DND-41 (cell line): Measurements from ENCODE around the gene CD69.

ENCODE experiments used
- EZH2 ChIP-seq: IDR thresholded peaks from 3 replicates; pipeline ENCODE4 v1.6.1; 2012; ENCODE audit warnings: borderline replicate concordance, low read depth, mild to moderate bottlenecking, moderate library complexity, low read length, inconsistent platforms; ENCODE audit not compliant: severe bottlenecking
- TF ChIP-seq, protein P1 (sequence below): IDR thresholded peaks from 2 replicates; pipeline ENCODE4 v1.5.1; 2012; ENCODE audit warnings: borderline replicate concordance, low read length, moderate library complexity, mild to moderate bottlenecking; ENCODE audit not compliant: poor library complexity, severe bottlenecking; ENCODE audit errors: extremely low read depth

DNA sequence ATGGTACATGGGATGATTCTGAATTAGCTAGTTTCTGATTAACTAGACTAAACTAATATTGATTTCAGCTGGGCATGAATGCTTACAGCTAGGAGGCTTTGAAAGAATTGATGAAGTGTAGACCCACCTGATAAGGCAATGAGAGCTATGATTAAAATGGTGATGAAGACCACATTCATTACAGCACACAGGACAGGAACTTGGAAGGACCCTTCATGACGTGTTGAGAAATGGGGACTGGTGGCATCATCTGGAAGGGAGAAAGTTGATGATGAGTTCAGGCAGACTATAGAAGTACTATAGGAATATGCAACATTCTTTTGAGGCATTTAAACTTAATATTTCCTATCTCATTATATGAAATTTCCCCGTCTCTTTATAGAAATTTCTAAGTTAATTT, 4.5 kb downstream of the CD69 start:
- TF ChIP-seq, protein P1, sequence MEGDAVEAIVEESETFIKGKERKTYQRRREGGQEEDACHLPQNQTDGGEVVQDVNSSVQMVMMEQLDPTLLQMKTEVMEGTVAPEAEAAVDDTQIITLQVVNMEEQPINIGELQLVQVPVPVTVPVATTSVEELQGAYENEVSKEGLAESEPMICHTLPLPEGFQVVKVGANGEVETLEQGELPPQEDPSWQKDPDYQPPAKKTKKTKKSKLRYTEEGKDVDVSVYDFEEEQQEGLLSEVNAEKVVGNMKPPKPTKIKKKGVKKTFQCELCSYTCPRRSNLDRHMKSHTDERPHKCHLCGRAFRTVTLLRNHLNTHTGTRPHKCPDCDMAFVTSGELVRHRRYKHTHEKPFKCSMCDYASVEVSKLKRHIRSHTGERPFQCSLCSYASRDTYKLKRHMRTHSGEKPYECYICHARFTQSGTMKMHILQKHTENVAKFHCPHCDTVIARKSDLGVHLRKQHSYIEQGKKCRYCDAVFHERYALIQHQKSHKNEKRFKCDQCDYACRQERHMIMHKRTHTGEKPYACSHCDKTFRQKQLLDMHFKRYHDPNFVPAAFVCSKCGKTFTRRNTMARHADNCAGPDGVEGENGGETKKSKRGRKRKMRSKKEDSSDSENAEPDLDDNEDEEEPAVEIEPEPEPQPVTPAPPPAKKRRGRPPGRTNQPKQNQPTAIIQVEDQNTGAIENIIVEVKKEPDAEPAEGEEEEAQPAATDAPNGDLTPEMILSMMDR, result no peak
- TF ChIP-seq EZH2, result no peak
